Left lung (tissue), 10 donors: Measurements from ENCODE around the gene HLA-A. TPM values are rescaled to one million over a fixed set of nuclear protein-coding genes. Genes with fewer than 3 reads are reported as not detected.

Experiments used
- ATAC-seq: fragments of 200-7000 bp; cut with Tn5 transposase; one replicate; pipeline ENCODE4 v1.9.1; 2020; ENCODE audit warnings: moderate library complexity
- DNase-seq, 4 donors: peaks; one replicate each; pipeline ENCODE4 v3.0.0-alpha.2; 2013 to 2020
- H3K27ac ChIP-seq, 2 donors: fragments of 200-600 bp; sonication (generic) in 1 of 2; one replicate each; pipeline versions ENCODE4 v1.5.0 to v1.8.0; 2020 to 2021
- H3K27me3 ChIP-seq, 2 donors: fragments of 200-600 bp; sonication (generic) in 1 of 2; one replicate each; pipeline versions ENCODE4 v1.5.0 to v1.8.0; 2020 to 2021
- H3K36me3 ChIP-seq, 2 donors: fragments of 200-600 bp; sonication (generic) in 1 of 2; one replicate each; pipeline versions ENCODE4 v1.5.0 to v1.8.0; 2020 to 2021
- H3K4me1 ChIP-seq, 2 donors: fragments of 200-600 bp; one replicate each; pipeline ENCODE4 v1.8.0; 2021
- H3K4me3 ChIP-seq, 2 donors: fragments of 200-600 bp; sonication (generic) in 1 of 2; one replicate each; pipeline versions ENCODE4 v1.5.0 to v1.8.0; 2020 to 2021; ENCODE audit warnings: mild to moderate bottlenecking in 1 of 2
- H3K9me3 ChIP-seq, 2 donors: fragments of 200-600 bp; sonication (generic) in 1 of 2; one replicate each; pipeline versions ENCODE4 v1.5.0 to v1.8.0; 2020 to 2021
- intact Hi-C, 2 donors: fragments of 100-400 bp; cut with DNase I; formaldehyde crosslinking; loops; one replicate each; pipeline versions ENCODE4 v1.11.2 to v1.14.2; 2022
- polyA plus RNA-seq, 6 donors: library from polyadenylated mRNA; unstranded; fragments of 120-200 nt; gene quantifications; one replicate each; pipeline ENCODE4 v1.2.1, GENCODE V29; 2013; ENCODE audit not compliant: insufficient read length in 6 of 6
- total RNA-seq, 2 donors: library from RNA; stranded (reverse); fragmentation: NEBNext Ultra II Directional; extraction: Animal tissue kit (Norgen Biotek cat#: 25700); gene quantifications; one replicate each; pipeline ENCODE4 v1.2.1, GENCODE V29; 2021
- TF ChIP-seq, protein P1 (sequence below), 2 donors: fragments of 200-600 bp; sonication (generic) in 1 of 2; IDR thresholded peaks; one replicate each; pipeline versions ENCODE4 v1.5.0 to v1.8.0; 2021; ENCODE audit warnings: antibody characterized with exemption in 2 of 2
- donor health status: DM: no; HTN: yes; CAD: no.
- donor health status: DM: no; HTN: no; CAD: no.

Gene HLA-A
- total and polyA plus RNA-seq, 8 donors, result 218 to 1,150 (median 275) TPM

DNA sequence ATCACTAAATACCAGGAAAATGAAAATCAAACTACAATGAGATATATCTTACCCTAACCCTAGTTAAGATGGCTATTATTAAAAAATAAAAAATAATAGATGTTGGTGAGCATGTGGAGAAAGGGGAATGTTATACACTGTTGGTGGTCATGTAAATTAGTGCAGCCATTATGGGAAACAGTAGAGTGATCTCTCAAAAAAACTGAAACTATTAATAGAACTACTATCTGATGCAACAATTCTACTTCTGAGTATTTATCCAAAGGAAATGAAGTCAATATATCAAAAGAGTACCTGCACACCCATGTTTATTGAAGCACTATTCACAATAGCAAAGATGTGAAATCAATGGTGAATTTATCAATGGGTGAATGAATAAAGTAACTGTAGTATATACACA lies 48.6 kb downstream of the HLA-A start:
- intact Hi-C loops, result no loop called here
- Histone ChIP-seq H3K27ac (no peak overlapping the region), H3K27me3 (no peaks in the 10 kb centered on the region), H3K36me3 (no peaks in the 10 kb centered on the region), H3K4me3 (no peak overlapping the region), H3K9me3 (no peaks in the 10 kb centered on the region), H3K4me1 (no peaks in the 10 kb centered on the region)
- TF ChIP-seq, protein P1, sequence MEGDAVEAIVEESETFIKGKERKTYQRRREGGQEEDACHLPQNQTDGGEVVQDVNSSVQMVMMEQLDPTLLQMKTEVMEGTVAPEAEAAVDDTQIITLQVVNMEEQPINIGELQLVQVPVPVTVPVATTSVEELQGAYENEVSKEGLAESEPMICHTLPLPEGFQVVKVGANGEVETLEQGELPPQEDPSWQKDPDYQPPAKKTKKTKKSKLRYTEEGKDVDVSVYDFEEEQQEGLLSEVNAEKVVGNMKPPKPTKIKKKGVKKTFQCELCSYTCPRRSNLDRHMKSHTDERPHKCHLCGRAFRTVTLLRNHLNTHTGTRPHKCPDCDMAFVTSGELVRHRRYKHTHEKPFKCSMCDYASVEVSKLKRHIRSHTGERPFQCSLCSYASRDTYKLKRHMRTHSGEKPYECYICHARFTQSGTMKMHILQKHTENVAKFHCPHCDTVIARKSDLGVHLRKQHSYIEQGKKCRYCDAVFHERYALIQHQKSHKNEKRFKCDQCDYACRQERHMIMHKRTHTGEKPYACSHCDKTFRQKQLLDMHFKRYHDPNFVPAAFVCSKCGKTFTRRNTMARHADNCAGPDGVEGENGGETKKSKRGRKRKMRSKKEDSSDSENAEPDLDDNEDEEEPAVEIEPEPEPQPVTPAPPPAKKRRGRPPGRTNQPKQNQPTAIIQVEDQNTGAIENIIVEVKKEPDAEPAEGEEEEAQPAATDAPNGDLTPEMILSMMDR (IDR thresholded peaks at IDR 0.05), result no peak
- ATAC-seq (no peak), DNase-seq (no peak)

DNA sequence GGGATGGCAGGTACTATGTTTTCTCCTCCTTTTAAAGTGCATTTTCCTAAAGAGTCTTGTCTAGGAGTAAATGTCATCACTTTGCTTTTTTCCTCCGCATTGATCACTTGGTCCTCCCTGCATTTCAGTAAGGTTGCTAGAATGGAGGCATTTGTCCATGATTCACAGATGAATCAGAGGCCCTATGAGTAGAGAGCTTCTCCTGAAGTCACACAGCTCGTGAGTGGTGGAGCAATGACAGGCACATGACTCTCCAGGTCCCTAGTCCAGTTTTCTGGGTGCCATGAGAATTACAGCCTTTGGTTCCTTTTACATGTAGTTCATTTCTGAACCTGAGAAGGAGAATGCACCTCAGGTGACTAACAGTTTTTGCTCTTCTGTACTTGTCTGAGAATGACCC lies 50.5 kb downstream of the HLA-A start:
- Histone ChIP-seq H3K4me3 (no peak overlapping the region), H3K4me1 (no peaks in the 10 kb centered on the region), H3K27me3 (no peaks in the 10 kb centered on the region), H3K27ac (no peak overlapping the region), H3K9me3 (no peaks in the 10 kb centered on the region), H3K36me3 (no peaks in the 10 kb centered on the region)
- no peak for DNase-seq
- no peak for ATAC-seq
- TF ChIP-seq, protein P1 (IDR thresholded peaks at IDR 0.05), result no peak
- intact Hi-C loops, result no loop called here

DNA sequence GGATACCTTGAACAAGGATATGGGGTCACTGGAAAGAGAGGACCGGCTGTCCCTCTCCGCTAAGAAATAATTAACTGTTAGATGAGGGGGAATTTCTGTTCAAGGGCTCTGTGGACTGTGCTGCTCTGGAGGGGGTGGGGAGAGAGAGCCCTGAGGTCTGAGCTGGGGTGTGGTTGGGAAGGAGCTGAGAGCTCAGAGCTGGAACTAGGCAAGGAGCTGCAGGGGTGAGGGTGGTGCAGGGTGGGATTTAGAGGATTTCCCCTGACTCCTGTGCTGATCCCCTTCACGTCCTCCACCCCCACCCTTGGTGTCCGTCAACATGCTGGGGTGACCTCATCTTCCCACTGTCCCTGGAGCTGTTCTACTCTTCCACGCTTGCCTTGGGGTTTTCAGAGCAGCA lies 52.5 kb downstream of the HLA-A start:
- Histone ChIP-seq H3K9me3 (no peaks in the 10 kb centered on the region), H3K27ac (no peak overlapping the region), H3K4me3 (no peak overlapping the region), H3K4me1 (no peaks in the 10 kb centered on the region), H3K36me3 (no peaks in the 10 kb centered on the region), H3K27me3 (no peaks in the 10 kb centered on the region)
- intact Hi-C loops, result no loop called here
- TF ChIP-seq, protein P1 (IDR thresholded peaks at IDR 0.05), result no peak
- DNase-seq (no peak), ATAC-seq (no peak)

DNA sequence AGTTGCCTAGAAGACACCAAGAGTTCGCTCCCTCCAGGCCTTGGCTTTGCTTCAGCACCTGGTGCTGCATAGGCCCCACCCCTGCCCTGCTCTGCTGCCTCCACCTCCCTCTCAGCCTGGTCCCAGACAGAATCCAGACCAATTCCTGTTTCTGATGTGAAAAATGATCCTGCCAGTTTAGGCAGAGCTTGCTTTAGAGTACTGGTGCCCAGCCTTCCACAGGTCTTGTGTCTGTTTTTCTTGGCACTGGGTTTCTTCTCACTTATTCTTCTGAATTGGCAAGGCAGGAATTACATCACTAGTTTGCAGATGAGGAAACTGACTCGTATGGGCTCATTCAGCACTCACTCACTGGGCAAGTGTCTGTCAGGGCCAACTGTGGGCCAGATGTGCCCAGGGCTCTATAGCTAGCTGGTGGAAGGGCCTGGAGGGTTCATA lies 53.0 kb downstream of the HLA-A start:
- no peaks in the 10 kb centered on the region for H3K36me3 ChIP-seq
- ATAC-seq (no peak), DNase-seq (no peak)
- no peak overlapping the region for H3K4me3 ChIP-seq
- intact Hi-C loops, result no loop called here
- H3K27me3 ChIP-seq, result no peaks in the 10 kb centered on the region
- H3K27ac ChIP-seq, result no peak overlapping the region
- H3K9me3 ChIP-seq, result no peaks in the 10 kb centered on the region
- TF ChIP-seq, protein P1 (IDR thresholded peaks at IDR 0.05), result no peak
- no peaks in the 10 kb centered on the region for H3K4me1 ChIP-seq

Other genes with a start within 250 kb of the HLA-A start
- 100 to 1,000 TPM in 1 of 2 donors, 10 to 100 TPM in 1; 98.3 to 197 TPM for gene HLA-F, start 219.1 kb upstream of the HLA-A start, total RNA-seq
- 10 to 100 TPM; 15.4 to 23.9 (median 18.1) TPM for gene HLA-F, start 219.1 kb upstream of the HLA-A start, polyA plus RNA-seq
- 10 to 100 TPM; 11.1 to 17.7 TPM for gene HLA-G, start 114.7 kb upstream of the HLA-A start, total RNA-seq
- 10 to 100 TPM in 3 of 6 donors, 1 to 10 TPM in 3; 5.1 to 19.5 (median 10.0) TPM for gene HLA-G, start 114.7 kb upstream of the HLA-A start, polyA plus RNA-seq
- gene POLR1H, start 118.7 kb downstream of the HLA-A start, total RNA-seq, result 10 to 100 TPM; 21.3 to 24.7 TPM
- 10 to 100 TPM; 35.6 to 47.8 (median 36.9) TPM for gene POLR1H, start 118.7 kb downstream of the HLA-A start, polyA plus RNA-seq
- gene PPP1R11, start 124.7 kb downstream of the HLA-A start, total RNA-seq, result 10 to 100 TPM; 57.0 to 60.0 TPM
- 10 to 100 TPM; 52.0 to 58.0 (median 54.4) TPM for gene PPP1R11, start 124.7 kb downstream of the HLA-A start, polyA plus RNA-seq
- 1 to 10 TPM; 2.7 to 3.2 TPM for gene RNF39, start 133.2 kb downstream of the HLA-A start, total RNA-seq
- 1 to 10 TPM in 5 of 6 donors, under 1 TPM in 1; 0.86 to 1.6 (median 1.2) TPM for gene RNF39, start 133.2 kb downstream of the HLA-A start, polyA plus RNA-seq
- gene TRIM31, start 170.6 kb downstream of the HLA-A start, total RNA-seq, result under 1 TPM; 0.39 to 0.99 TPM
- under 1 TPM in 2 of 6 donors, not detected in 4; 0.31 to 0.58 TPM for gene TRIM31, start 170.6 kb downstream of the HLA-A start, polyA plus RNA-seq
- gene TRIM40, start 193.6 kb downstream of the HLA-A start, total RNA-seq, result not detected
- under 1 TPM in 4 of 6 donors, not detected in 2; 0.09 to 0.16 (median 0.14) TPM for gene TRIM40, start 193.6 kb downstream of the HLA-A start, polyA plus RNA-seq
- not detected for gene TRIM10, start 218.7 kb downstream of the HLA-A start, total RNA-seq
- under 1 TPM; 0.24 to 0.99 (median 0.55) TPM for gene TRIM10, start 218.7 kb downstream of the HLA-A start, polyA plus RNA-seq
- gene TRIM15, start 221.0 kb downstream of the HLA-A start, total RNA-seq, result not detected
- gene TRIM15, start 221.0 kb downstream of the HLA-A start, polyA plus RNA-seq, result not detected